Measurements from ENCODE around the gene TIGD1.

GRCh38 chr2:232511336-232511890 lies 38.9 kb downstream of the TIGD1 start:
- no peak for TF ChIP-seq POLR2A (IDR thresholded peaks at IDR 0.05)
- TF ChIP-seq CTCF (IDR thresholded peaks at IDR 0.05): no peak
